Endothelial cell of umbilical vein (primary cell): Measurements from ENCODE around the gene SFT2D3.

Experiments used
- CTCF ChIP-seq, 2 donors: IDR thresholded peaks; 1 replicate in 1 of 2; 2 replicates in 1 of 2; pipeline ENCODE4 v1.5.1; 2011; ENCODE audit warnings: low read length in 2 of 2, mild to moderate bottlenecking in 2 of 2, moderate library complexity in 2 of 2, control low read depth in 1 of 2, inconsistent platforms in 1 of 2, low read depth in 1 of 2; ENCODE audit not compliant: insufficient read depth in 1 of 2; ENCODE audit errors: extremely low read depth in 1 of 2
- EZH2 ChIP-seq: IDR thresholded peaks from 2 replicates; pipeline ENCODE4 v1.6.1; 2012; ENCODE audit warnings: borderline replicate concordance, low read depth, mild to moderate bottlenecking, moderate library complexity, low read length, inconsistent platforms; ENCODE audit not compliant: severe bottlenecking
- JUN ChIP-seq: IDR thresholded peaks from 2 replicates; pipeline ENCODE4 v1.6.1; 2011; ENCODE audit warnings: borderline replicate concordance, low read depth; ENCODE audit not compliant: insufficient read length, insufficient read depth
- MYC ChIP-seq: IDR thresholded peaks from one replicate; pipeline ENCODE4 v1.6.1; 2011; ENCODE audit warnings: mild to moderate bottlenecking, low read depth, low read length
- POLR2A ChIP-seq: IDR thresholded peaks from 2 replicates; pipeline ENCODE4 v1.6.1; 2012; ENCODE audit warnings: low read depth, mild to moderate bottlenecking, control low read depth, low read length
- POLR2AphosphoS5 ChIP-seq: IDR thresholded peaks from 2 replicates; pipeline ENCODE4 v1.6.1; 2012; ENCODE audit warnings: low read depth, mild to moderate bottlenecking, control low read depth, low read length, moderate library complexity; ENCODE audit not compliant: insufficient read depth
- TF ChIP-seq, protein P1 (sequence below): IDR thresholded peaks from 2 replicates; pipeline ENCODE4 v1.6.1; 2011; ENCODE audit not compliant: insufficient read depth, insufficient read length

DNA sequence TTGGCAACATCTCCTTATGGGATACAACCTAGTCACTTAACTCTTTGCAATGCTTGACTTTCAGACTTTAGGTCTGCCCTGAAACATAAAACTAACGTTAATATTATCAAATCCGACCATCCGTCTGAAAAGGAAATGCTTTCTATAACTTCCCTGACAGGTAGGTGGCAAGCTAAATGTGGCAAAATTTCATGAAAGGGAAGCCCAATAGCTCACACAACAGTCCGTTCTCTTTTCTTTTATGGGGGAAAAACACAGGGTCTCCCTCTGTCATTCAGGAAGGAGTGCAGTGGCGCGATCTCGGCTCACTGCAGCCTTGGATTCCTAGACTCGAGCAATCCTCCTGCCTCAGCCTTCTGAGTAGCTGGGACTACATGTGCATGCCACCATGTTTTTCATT is 52.9 kb downstream of the SFT2D3 start:
- TF ChIP-seq EZH2 (no peak), POLR2A (no peak), CTCF (IDR thresholded peaks at IDR 0.05; ENCODE audit: extremely low read depth in 1 of 2, insufficient read depth in 1 of 2, low read depth in 1 of 2, low read length in 2 of 2) (no peak), JUN (no peak), POLR2AphosphoS5 (no peak), MYC (no peak)
- TF ChIP-seq, protein P1, sequence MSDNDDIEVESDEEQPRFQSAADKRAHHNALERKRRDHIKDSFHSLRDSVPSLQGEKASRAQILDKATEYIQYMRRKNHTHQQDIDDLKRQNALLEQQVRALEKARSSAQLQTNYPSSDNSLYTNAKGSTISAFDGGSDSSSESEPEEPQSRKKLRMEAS = no peak
